Inflammatory macrophage (primary cell): ENCODE results near the gene PBX3.
A peak's percentile ranks its signal among the peaks of the same experiment; 100 is the strongest.

ENCODE experiments used
- DNase-seq, 2 donors: peaks; one replicate each; pipeline ENCODE4 v3.0.0-alpha.2; 2020 to 2022

PBX3 gene

GRCh38 chr9:125878164-125878631 lies 131.0 kb downstream of the PBX3 start:
- DNase-seq: peak; percentile 6 to 11

DNA sequence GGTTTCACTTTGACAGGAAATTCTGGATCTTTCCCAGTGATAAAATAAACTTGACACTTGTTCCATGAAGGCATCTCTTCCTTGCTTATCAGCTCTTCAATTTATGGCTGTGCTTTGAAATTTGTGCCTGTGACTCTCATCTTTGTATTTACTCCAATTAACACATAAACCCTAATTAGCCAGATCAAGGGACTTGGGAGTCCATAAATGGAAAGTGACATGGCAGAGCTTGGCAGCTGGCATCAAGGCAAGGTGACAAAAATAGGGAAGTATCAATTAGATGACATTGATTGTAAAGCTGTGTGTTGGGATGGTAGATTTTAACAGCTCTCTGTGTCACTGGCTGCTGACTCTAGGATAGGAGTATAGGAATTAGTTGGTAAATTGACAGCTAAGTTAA lies 133.9 kb downstream of the PBX3 start:
- DNase-seq: no peak

GRCh38 chr9:125883565-125884217 lies 136.5 kb downstream of the PBX3 start:
- no peak for DNase-seq

- DNase-seq: no peak
Measured at GRCh38 chr9:125884218-125884595, 137.0 kb downstream of the PBX3 start.

- DNase-seq: no peak
Measured at GRCh38 chr9:125885405-125886034, 138.3 kb downstream of the PBX3 start.

DNA sequence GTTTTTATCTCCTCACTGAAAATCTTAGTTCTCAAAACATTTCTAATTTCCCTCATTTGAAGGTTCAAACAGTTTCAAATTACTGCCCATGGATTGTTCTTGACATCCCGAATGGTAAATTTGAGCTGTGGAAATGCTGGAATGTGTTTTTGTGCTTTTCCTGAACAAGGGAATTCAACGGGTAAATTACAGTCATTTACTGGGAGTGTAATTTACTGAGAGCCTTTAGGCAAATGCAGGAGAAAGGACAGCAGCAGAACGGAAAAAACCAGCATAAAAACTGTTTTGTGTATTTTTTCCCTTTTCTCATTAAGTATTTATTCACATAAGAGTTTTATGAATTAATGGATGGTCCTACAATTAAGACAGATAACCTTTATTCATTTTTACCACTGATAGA lies 139.2 kb downstream of the PBX3 start:
- DNase-seq: no peak

DNA sequence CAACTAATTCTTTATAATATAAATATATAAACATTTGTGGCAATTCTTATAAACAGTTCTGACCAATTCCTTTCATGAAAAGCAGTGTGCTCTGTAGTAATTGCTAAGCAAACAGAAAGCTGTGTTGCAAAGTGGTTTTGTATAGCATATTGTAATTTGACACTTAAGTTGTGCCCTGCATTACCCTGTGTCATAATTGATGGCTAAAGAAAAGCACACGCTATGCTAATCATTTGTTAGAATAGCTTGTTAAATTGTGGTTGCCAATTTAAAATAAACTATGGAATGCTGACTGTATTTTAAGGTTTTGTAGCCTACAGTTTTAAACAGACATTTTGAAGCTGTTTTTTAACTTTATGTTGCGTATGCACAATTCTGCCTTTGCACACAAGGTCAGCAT lies 140.0 kb downstream of the PBX3 start:
- no peak for DNase-seq

GRCh38 chr9:125888211-125888610 lies 141.0 kb downstream of the PBX3 start:
- no peak for DNase-seq

DNA sequence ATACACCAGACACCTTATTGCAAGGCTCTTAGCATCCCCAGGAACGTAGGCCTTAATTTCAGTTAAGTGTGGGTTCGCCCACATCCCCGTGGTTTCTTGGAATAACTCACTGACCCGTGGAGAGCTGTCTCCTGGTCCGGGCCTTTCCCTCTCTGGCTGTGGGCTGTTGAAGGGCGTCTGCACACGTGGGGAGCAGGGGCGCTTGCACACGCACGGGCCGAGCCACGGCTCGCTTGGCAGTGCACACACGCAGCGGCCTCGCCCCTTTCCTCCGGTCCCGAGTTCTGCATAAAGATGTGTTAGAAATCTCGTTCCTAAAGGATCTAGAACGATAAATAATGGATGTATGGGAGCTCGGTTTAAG lies 141.9 kb downstream of the PBX3 start:
- DNase-seq: peak; percentile 9 to 46

DNA sequence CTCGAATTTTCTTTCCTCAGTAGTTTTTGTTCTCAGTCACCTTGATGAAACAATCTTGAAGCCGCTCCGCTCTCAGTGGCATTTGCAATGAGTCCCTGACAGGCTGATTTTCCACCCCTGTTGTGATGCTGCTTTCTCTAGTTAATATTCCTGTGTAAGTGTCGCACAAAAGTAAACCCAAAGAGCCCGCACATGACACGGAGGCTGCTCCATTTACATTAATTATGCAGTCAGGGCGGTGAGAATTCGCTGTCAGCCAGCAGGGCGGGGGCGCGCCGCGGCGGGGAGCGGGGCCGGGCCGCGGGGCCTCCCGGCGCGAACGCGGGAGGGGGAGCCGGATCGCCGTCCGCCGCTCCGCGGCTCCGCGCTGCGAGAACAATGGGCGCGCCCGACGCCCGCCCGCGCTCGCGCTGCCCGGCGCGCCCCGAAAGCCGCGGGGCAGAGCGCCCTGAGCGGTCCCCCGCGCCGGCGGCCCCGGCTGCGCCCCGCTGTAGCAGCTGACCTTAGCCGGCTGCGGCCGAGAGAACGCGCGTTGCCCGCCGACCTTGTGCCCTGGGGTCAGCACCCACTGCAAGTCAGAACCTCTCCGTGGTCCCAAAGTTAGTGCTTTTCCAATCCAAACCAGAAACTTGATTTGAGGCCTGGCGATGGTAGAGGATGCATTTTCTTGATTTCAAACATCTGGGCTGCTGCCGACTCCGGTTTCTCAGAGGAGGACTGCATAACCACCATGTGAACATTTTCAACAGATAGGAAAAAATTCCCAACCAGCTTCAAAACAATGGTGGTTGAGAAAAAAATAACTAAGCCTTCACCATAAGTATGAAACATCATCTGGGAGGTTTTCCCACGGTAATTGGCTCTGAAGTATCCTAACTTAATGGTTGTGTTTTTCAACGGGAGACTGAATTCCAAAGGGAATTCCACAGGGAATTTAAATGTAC lies 142.6 kb downstream of the PBX3 start:
- DNase-seq: peak; percentile 10 to 14

DNA sequence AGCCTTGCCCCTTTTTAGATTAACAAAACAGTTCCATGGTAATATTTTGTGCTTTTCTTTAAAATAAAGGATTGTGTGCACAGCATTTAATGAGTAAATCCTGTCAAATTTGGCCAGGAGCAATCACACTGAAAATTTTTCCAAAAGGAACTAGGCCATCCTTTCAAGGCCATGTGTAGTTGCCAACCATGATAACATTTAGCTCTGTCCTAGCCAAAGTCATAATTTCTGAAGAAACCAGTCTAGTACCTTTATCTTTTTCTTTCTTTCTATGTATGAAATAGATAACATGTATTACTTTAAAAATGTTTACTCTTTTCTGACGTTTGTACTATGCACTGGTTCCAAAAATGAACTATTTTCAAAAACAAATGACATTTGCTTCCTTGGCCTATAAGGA lies 143.7 kb downstream of the PBX3 start:
- no peak for DNase-seq

- DNase-seq: no peak
Measured at GRCh38 chr9:125893277-125893676, 146.1 kb downstream of the PBX3 start.

GRCh38 chr9:125894566-125894965 lies 147.4 kb downstream of the PBX3 start:
- DNase-seq: no peak

DNA sequence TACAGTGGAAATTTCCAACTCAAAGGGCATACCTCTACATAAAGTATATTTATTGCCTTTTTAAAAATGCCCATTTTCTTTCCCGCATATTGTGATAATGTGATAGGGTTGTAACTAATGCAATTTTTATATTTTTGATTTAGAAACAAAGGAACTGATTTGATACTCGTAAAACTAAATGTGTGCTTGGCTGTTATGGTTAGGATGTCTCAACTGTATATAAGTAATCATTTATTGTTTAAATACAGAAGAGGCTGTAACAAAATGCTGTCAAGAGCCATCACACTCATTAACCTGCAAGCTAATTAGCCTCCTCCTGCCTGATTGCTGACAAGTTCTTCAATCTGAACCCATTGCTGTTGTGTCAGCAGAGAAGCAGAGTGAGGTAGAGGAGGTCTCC lies 149.2 kb downstream of the PBX3 start:
- DNase-seq: no peak

DNA sequence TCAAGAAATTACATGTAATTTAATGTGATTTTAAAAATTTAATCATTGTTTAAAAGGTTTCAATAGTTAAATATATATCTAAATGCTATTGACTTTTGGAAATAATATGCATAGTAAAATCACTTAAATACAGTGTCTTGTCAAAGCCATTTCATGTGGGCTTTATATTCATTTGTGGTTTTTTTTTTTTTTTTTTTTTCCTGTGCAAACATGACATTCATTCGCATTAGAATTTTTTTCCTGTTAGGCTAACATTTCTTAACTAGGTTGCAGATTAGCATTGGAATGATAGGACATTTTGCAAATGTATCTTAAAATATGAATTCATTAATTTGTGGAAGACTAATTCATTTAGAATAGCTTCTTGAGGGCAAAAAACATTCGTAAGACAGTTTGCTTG lies 149.8 kb downstream of the PBX3 start:
- DNase-seq: no peak

- no peak for DNase-seq
Measured at GRCh38 chr9:125897481-125897880, 150.3 kb downstream of the PBX3 start.

GRCh38 chr9:125902214-125902613 lies 155.0 kb downstream of the PBX3 start:
- DNase-seq: no peak

GRCh38 chr9:125902831-125903512 lies 155.8 kb downstream of the PBX3 start:
- DNase-seq: peak in 1 of 2 donors; percentile 18

GRCh38 chr9:125904155-125904851 lies 157.1 kb downstream of the PBX3 start:
- peak; percentile 51 to 67 for DNase-seq

DNA sequence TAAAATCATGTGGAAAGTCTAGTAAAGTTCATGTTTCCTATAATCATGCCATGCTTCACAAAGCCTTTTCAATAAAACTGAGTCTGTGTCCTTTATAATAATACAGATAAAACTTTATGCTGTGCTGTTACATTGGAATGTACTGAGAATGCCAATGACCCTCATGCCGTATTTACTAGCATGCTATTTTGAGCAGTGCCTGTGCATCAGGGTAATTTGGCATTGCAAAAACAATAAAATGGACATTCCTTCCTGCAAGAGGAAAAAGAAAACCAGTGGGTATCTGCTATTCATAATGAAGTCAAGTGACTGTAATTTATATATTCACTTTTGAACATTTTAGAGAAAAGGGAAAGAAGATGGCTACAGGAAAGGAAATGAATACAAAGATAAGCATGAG lies 159.0 kb downstream of the PBX3 start:
- no peak for DNase-seq

DNA sequence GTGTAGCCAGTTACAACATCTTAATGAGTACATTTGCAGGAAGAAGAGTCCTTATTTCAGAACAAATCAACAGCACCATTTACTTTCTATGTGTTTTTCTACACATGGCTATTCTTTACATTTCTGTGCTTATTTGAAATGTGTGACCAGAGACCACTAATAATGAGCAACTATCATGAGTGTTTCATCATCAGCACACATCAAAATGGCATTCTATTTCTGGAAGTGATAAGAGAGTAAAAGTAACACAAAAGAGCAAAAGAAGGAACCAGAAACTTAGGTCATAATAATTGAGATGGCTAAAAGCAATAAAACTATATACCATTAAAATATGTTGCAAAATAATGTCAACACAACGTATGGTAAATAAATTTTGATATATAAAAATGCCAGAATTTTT lies 159.7 kb downstream of the PBX3 start:
- DNase-seq: peak in 1 of 2 donors; percentile 11

GRCh38 chr9:125908136-125908535 lies 161.0 kb downstream of the PBX3 start:
- no peak for DNase-seq
